ENCODE measurements around the gene FNIP2.
"Not testable (repeated sequence)": the region's sequence is repeated elsewhere in the genome, so short reads cannot be mapped to it uniquely, and the experiment has no call there.

Gene FNIP2

DNA sequence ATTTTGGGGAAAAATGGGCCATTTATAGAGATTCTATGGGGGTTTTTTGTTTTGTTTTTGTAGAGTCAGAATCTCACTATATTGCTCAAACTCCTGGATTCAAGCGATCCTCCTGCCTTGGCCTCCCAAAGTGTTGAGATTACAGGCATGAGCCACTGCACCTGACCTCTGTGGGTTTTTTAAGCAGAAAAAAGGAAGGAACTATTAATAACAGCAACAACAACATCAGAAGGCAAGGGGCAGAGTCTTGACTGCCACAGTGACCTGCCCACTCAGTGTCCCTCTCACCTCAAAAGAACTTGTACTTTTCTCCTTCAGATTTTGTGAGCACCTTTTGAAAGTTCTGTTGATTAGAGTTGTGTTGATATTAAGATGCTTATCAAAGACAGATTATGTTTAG lies 48.1 kb downstream of the FNIP2 start:
- no peak for DNase-seq (ENCODE audit: low read depth)

DNA sequence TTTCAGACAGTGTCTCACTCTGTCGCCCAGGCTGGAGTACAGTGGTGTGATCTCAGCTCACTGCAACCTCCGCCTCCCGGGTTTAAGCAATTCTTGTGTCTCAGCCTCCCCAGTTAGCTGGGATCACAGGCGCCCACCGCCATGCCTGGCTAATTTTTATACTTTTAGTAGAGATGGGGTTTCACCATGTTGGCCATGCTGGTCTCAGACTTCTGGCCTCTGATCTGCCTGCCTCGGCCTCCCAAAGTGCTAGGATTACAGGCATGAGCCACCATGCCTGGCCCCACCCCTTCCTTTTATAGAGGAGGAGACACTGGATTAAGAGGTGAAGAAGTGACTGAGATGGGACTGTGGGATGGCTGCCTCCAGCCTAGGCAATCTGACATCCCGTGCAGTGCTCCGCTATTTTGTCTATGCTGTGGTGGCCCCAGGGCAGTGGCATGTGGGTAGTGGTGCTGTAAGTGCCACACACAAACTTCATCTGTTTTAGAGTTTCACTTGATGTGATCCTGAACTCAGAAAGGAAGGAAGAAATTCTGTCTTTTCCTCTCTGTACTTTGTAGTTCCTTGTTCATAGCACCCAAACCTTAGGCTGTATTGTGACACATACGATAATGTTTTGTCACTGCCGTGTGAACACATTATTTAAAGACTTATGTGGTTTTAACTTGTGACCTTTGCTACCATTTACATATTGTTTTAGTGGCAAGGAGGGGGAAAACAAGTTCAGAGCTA lies 48.9 kb downstream of the FNIP2 start:
- DNase-seq (ENCODE audit: low read depth), result no peak

DNA sequence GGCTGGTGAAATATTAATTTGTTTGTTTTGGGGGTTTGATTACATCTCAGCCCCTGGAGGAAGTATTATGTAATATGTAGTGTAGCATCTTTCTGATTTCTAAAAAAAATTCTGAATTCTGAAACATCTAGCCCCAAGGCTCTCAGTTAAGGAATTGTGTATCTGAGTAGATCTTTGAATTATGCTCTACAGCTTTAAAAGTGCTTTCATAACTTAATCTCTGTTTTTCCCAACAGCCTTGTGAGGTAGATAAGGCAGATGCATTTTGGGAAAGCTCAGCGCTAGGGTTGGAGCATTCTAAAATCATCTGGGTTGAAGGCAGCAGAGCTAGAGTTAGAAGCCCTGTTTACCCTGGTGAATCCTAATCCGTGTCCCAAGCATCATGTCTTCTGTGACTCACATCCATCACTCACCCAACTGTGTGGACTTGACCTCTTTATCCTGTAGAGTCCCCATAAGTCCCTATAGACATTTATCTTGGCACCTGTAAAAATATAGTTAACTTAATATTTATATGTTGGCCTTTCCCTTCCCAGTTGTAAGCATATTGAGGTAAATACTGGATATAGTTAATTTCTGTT lies 49.8 kb downstream of the FNIP2 start:
- DNase-seq (ENCODE audit: low read depth), result no peak

DNA sequence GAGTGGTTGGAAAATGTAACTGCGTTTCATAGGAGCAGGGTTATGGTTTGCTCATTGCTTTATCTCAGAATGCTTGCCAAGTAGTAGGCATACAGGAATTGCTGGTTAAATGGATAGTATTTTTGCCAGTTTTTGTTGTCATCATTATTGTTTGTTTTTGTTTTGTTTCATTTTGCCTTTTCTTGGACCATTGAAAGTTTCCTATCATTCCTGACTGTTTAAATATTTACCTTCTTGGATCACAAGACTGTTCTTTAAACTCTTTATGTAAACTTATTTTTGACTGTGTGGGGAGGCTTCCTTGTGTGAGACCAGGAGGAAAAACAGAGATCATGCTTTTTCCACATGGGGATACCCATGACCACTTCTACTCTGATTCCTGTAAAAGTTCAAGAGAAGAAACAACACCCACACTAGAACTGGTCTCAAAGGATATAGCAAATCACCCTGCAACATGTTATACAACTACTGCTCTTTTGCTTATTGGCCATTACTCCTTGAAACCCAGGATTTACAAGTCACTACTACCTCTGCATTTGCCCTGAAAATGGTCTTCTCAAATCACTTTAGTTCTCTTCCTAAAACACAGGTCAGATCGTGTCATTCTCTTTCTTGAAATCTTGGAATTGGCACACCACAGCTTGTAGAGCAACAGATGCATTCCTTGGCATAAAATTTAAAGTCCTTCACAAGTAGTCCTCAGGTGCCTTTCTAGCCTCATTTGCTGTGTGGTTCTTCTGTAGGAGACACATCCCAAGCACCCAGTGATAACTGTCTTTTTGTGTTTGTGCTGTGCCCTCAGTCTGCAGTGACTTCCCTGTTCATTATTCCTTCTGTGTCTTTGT lies 51.3 kb downstream of the FNIP2 start:
- DNase-seq (ENCODE audit: low read depth), result no peak

DNA sequence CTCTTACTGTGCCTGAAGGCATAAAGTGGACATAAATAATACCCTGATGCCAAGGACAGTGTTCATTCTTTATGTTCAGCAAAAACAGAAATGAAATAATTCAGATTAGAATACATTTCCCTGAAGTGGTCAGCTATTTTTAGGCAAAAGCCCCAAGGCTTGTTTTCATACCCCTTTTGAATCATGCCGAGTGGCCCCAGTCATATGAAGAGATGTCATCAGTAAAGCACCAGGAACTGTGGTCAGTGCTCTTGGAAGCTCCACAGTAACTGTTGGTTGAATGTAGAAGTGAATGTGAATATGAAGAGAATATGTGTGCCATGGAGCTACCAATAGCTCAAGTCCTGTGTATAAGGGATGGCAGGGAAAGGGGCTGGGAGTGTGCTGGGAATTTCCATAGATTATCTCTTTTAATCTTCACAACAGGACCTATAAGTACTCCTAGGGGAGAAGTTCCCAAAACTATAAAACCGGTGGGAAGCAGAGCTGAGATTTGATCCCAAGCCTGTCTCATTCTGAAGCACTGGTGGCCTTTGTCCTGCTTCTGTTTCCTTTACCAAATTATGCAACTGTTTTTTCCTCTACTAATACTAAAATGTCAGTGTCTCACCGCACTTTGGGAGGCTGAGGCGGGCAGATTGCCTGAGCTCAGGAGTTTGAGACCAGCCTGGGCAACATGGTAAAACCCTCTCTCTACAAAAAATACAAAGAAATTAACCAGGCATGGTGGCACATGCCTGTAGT lies 52.6 kb downstream of the FNIP2 start:
- no peak for DNase-seq (ENCODE audit: low read depth)

DNA sequence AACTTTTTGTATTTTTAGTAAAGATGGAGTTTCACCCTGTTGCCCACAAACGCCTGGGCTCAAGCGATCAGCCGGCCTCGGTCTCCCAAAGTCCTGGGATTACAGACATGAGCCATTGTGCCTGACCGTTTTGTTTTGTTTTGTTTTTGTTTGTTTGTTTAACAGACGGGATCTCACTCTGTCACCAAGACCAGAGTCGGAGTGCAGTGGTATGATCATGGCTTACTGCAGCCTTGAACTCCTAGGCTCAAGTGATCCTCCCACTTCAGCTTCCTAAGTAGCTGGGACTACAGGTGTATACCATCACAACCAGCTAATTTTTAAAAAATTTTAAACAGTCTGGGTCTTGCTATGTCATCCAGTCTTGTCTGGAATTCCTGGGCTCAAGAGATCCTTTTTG lies 53.5 kb downstream of the FNIP2 start:
- no peak for DNase-seq (ENCODE audit: low read depth)

DNA sequence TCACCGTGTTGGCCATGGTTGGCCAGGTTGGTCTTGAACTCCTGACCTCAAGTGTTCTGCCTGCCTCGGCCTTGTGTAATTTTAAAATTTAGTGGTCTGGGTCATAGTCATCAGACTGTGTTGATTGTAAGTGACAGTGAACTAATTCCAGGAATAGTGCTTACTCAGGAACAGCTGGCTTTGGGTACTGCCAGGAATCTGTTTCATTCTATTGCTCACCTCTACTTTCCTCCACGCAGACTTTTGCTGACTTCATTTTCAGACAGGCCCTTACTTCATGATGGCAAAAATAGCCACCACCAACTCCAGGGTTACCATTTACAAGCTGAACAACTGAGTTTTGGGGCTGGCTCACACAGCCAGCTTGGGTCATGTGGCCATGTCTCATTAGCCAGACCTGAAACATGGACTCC lies 54.6 kb downstream of the FNIP2 start:
- no peak for DNase-seq (ENCODE audit: low read depth)

DNA sequence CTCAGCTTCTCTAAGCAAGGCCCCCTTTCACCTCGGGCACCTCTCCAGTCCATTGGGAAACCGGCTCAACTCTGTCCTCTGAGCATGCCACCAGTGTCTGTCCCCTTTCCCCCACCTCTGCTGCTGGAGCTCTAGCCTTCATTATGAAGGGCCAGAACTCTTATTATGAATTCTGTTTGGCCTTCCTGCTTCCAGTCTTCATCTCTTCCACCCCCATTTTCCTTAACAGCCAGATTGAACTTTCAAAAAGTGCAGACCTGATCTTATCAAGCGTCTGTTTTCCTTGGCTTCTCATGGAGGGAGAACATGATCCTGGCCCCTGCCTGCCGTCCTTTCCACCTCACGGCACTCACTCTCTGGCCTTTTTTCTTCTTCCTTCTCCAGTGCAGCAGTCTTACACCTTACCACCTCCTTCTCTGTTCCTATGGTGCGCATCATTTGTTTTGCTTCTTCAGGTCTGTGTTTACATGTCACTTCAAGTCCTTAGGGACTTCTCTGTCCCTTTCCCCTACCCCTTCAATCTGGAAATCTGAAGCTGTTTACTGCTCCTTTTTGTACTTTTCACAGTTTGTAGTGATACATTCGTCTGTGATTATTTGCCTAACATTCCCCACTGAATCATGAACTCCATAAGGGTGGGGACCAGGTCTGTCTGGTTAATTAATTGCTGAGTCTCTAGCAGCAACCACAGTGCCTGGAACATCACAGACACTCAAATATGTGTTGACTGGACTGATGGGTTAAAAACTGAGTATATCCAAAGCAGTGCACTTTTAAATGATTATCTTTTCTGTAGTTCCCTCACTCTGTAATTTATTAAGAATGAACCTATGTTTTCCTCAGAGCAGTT lies 55.8 kb downstream of the FNIP2 start:
- DNase-seq (ENCODE audit: low read depth), result no peak

DNA sequence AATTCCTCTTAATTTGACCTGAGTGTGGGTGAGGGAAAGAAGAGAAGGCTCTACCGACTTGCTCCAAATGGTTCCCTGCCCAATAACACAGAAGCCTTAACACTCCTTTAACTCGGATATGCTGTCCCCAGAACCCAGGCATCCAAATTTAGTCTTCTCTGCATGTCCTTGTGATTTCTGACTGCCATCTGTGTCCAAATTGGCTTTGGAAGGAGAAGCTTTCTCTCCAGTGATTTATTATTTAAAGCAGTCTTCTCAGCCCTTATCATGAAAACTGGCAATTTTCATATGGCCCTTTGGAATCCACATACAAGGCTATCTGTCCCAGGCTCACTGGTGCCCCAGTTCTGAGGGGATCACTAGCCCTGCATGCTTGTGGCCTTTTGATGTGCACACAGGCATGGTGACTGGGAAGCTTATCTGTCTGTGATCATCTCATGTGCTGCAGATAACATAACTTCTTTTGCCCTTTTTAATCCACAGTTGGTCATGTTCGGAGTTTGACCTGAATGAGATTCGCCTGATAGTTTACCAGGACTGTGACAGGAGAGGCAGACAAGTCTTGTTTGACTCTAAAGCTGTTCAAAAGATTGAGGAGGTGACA lies 56.7 kb downstream of the FNIP2 start:
- DNase-seq (ENCODE audit: low read depth), result no peak

DNA sequence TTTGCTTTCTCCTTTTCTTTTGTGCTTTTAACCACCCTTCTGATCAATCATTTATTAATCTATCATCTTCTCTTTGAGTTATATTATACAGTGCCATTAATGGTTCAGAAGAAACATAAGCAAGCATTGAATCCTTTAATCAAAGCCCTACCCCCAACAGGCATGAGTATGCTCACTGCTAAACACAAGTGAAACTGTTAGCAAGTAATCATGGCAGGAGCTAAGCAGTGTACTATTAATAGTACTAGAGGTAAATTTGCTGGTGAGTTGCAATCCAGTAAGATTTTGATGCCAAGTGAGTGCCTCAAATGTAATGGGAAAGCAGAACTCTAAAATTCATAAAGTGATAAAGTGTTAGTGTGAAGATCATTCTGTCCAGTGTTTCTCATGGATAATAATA lies 57.2 kb downstream of the FNIP2 start:
- DNase-seq (ENCODE audit: low read depth), result no peak

DNA sequence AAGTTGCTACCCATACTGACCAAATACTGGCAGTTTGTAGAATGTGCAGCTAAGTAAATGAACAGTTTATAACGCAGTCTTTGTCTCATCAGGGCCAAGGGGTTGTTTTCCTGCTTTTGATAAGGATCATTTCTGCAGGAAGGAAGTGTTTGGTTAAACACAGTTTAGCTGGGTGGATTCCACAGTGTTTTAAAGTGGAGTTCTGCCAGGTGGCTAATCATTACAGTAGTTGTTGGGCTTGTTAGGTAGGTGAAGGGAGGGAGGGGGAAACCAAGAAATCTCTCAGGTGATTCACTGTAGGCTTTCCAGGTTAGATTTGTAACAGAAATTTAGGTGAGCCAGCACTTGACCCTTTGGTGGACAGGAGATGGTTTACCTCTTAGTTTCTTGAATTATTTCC lies 58.1 kb downstream of the FNIP2 start:
- no peak for DNase-seq (ENCODE audit: low read depth)

DNA sequence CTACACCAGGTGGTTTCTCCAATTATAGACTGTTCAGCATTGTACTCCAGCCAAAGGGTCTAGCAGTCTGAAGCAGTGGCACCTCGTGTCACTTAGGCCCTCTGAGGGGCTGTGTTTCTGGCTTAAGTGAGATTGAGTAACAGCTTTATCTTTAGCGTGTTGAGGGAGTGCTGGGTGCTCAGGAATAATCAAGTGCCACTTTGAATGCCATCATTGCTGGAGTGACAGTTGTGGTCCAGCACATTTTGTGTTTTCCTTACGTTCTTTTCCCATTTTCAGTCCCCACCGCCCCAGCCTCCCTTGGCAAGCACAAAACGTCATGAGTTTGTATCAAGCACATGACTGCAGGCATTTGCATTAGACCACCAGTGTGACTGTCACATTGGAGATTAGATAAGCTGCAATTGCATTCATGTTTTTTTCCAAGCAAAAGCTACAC lies 58.7 kb downstream of the FNIP2 start:
- no peak for DNase-seq (ENCODE audit: low read depth)

DNA sequence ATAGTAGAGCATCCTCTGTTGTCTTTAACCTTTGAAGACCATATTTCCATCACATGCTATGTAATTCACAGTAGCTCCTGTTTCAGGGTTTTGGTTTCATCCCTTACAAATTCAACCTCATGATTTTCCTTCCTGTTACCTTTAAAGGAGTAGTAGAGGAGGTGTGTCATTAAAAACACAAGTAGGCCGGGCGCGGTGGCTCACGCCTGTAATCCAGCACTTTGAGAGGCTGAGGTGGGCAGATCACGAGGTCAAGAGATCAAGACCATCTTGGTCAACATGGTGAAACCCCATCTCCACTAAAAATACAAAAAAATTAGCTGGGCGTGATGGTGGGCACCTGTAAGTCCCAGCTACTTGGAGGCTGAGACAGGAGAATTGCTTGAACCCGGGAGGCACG lies 59.3 kb downstream of the FNIP2 start:
- DNase-seq (ENCODE audit: low read depth), result not testable (repeated sequence)

DNA sequence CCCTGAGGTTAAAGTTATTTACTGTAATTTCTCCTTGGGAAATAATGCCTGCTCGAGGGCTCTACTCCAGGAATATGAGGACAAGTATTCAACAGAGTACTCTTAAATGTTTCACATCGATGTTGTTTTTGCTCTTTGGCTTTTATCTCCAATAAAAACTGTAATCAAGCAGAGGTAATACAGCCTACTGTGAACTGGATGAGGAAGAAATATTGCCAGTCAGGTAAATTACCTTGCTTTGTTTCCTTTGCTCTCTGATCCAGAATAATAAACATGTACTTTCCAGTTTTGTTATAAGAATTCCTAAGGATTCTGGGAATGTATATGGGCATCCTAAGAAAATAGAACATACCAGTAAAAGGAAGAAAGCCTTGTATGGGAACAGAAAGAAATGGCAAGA lies 60.4 kb downstream of the FNIP2 start:
- no peak for DNase-seq (ENCODE audit: low read depth)

DNA sequence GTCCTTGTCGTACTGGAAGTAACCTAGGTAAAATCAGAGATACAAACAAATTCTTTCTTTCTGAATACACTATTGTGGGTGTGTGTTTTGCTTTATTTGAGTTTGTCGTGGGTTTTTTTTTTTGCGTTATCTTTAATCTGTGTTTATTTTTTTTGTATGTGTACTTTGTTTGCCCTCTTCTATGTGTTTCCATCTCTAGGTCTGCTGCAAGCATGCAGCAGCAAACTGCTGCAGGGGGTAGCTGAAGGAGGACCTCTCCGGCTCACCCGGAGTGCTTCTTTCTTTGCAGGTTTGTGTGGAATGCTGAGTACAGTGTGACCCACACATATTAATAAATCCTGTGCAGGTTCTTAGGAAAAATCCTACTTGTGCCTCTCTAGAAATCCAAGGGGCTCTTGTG lies 64.8 kb downstream of the FNIP2 start:
- DNase-seq (ENCODE audit: low read depth), result no peak

DNA sequence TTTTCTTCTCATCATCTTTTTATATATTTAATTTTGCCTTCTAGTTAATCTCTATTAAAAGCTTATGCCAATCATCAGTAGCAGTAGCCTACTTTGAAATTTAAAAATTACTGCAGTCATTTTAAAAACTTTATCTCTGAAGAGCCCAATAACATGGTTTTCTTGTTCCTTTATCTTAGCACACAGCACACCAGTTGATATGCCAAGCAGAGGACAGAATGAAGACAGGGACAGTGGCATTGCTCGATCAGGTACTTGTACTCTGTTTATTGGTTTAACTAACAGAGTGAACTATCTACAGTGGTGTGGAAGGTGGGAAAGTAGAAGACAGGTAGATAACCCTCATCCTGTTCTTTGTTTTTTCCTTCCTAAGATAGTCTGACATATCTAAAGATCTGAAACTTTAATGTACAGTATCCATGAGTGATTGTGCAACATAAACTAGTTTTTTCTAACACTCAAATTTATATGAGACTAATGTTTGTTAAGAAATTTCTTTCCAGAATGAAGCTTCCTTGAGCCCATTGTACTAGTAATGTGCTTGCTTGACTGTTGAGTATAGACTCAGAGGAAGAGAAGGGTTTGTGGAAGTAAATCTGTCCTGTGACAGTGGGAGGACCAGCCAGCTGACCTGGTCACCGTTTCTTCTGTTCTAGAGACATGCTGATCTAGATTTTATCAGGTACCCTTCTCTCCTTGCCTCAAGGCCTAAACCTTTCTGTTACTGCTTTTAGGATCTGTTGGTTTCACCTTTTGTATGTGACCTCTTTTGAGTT lies 66.6 kb downstream of the FNIP2 start:
- DNase-seq (ENCODE audit: low read depth), result no peak

DNA sequence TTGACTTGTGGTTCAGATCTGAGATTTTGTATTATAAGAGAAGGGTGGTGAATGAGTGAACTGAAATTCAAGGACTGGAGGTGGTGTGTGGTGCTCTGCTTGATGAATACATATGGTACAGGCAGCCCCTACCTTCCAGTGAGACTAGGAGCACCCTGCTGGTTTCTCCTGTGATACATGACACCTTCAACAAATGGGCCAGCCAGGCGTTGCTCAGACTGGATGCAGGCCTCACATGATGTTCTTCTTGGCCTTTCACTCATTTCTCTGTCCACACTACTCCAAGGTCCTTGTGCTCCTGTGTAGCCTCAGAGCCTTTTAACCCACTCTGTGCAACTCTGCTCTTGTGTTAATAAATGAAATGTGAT lies 67.2 kb downstream of the FNIP2 start:
- DNase-seq (ENCODE audit: low read depth), result no peak

DNA sequence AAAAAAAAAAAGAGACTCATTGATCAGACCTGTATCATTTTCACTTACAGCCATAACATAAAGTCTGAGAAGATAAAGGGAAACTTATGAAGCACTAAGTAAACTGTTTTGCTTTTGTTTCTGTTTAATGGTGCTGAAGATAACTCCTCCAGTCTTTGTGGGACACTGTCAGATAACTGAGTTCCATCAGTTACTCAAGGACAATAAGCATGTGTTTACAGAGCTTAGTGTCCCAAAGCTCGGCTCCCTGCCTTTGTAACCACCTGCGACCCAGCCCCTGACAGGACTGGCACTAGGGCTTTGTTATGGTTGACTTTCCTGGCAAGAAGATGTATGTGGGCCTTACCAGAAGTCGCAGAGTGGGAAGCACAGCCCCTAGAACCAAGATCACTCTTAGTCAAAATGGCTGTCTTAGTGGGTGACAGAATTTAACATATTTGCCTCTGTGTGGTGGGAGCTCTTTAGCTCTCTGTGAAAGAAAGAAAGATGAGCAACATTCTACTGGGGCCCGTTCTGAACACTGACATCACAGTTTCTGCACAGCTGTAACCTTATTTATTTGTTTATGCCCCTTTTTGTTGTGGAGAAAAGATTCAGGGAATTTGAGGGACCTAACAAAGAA lies 68.1 kb downstream of the FNIP2 start:
- DNase-seq (ENCODE audit: low read depth), result no peak

DNA sequence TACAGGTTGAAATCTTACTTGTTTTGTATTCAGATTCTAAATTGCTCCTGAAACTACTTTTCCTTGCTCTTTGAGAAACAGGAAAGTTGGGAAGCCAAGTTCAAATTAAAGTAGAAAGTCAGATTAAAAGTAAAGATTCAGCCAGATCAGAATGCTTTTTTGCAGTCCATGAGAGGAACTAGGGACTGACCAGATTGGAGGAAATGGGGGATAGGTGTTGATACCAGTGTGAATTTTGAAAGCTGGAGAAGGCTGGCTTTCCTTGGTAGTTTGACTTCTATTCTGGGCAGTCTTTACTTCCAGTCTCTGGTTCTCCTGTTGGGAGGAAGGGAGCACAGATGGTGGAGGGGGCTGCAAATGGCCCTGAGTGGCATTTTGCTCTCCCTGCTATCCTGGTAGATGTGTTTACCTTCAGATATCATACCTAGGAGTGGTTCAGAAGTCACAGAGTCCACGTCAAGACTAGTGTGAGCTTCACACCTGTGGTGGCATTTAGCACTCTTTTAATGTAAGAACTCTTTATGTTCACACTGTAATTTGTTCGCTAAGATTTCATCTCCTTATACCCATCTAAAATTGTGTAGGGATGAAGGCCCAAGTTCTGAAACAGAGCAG lies 68.8 kb downstream of the FNIP2 start:
- no peak for DNase-seq (ENCODE audit: low read depth)
